Upper lobe of left lung (tissue), 6 donors: ENCODE measurements around the gene ZNF142. TPM values are rescaled to one million over a fixed set of nuclear protein-coding genes. Genes with fewer than 3 reads are reported as not detected.

ENCODE experiments used
- ATAC-seq, 2 donors: fragments of 200-7000 bp; cut with Tn5 transposase; one replicate each; pipeline ENCODE4 v1.9.1; 2022; ENCODE audit warnings: mild to moderate bottlenecking in 2 of 2, moderate library complexity in 2 of 2; ENCODE audit not compliant: low FRiP score in 2 of 2
- DNase-seq, 2 donors: peaks; one replicate each; pipeline ENCODE4 v3.0.0-alpha.2; 2019 to 2020
- H3K27ac ChIP-seq, 4 donors: fragments of 200-600 bp; sonication (generic); one replicate each; pipeline ENCODE4 v1.5.1; 2016 to 2019
- H3K27me3 ChIP-seq, 4 donors: fragments of 200-600 bp; sonication (generic); one replicate each; pipeline ENCODE4 v1.5.1; 2017 to 2019
- H3K36me3 ChIP-seq, 4 donors: fragments of 200-600 bp; sonication (generic); one replicate each; pipeline ENCODE4 v1.5.1; 2016 to 2019
- H3K4me1 ChIP-seq, 4 donors: fragments of 200-600 bp; sonication (generic); one replicate each; pipeline ENCODE4 v1.5.1; 2018 to 2019
- H3K4me3 ChIP-seq, 4 donors: fragments of 200-600 bp; sonication (generic); one replicate each; pipeline ENCODE4 v1.5.1; 2017 to 2019; ENCODE audit warnings: mild to moderate bottlenecking in 2 of 4, moderate library complexity in 1 of 4
- H3K9me3 ChIP-seq, 4 donors: fragments of 200-600 bp; sonication (generic); one replicate each; pipeline ENCODE4 v1.5.1; 2018 to 2019
- EP300 ChIP-seq, 4 donors: sonication (generic); formaldehyde crosslinking; IDR thresholded peaks; one replicate each; pipeline ENCODE4 v1.5.1; 2017; ENCODE audit warnings: antibody characterized with exemption in 4 of 4, control low read depth in 2 of 4
- POLR2A ChIP-seq, 4 donors: fragments of 450-650 bp; IDR thresholded peaks; one replicate each; pipeline ENCODE4 v1.5.1; 2016 to 2017; ENCODE audit warnings: antibody characterized with exemption in 4 of 4, mild to moderate bottlenecking in 2 of 4
- POLR2AphosphoS5 ChIP-seq, 2 donors: sonication (generic); formaldehyde crosslinking; IDR thresholded peaks; one replicate each; pipeline ENCODE4 v1.5.1; 2017; ENCODE audit warnings: antibody characterized with exemption in 2 of 2
- WGBS, 2 donors: methylation state at CpG; one replicate each; pipeline ENCODE4 v1.1.5; 2017 to 2018; 5-methylcytosine and 5-hydroxymethylcytosine counted together
- total RNA-seq, 6 donors: library from RNA; depleted of rRNA in 4 of 6; stranded (reverse); fragments of >200 nt in 4 of 6; gene quantifications; one replicate each; pipeline versions ENCODE4 v1.1.0 to v1.2.1, GENCODE V29; 2016 to 2021
- TF ChIP-seq, protein P1 (sequence below), 6 experiments: fragments of 450-650 bp in 4 of 6; fragments of 200-600 bp in 2 of 6; sonication (generic) in 2 of 6; IDR thresholded peaks; one replicate each; pipeline ENCODE4 v1.5.1; 2016 to 2019; ENCODE audit warnings: antibody characterized with exemption in 6 of 6
- donor health status: DM: no; HTN: no; CAD: no; lungs with moderate emphysema.
- donor health status: DM: no; HTN: yes; CAD: no; lungs with severe emphysema.

Gene ZNF142
- total RNA-seq, 6 donors from 2014 or later, result 17.1 to 58.7 (median 24.6) TPM

DNA sequence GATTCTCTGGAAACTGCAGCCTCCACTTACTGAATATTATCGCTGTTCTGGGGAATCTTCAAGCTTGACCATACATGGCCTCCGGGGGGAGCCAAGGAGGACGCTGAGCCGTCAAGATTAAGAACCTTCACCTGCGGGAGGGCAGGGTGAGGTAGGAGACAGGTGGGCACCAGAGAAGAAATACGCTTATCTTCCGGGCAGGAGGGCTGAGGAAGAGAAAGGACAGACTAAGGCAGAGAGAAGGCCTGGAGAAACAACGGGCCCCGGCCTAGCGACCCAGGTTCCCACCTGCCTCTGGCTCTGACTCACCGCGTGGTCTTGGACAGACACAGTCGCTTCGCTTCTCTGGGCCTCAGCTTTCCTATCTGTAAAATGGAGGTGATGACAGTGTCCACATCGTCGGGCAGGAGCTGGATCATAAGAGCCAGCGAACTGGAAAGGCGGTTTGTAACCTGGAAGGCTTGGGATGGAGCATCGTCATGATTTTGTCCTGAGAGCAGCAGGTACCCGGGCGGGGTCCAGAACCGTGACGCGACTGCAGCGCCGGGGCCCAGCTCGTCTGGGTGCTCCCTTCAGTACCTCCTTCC, 659 bp downstream of the ZNF142 start:
- Histone ChIP-seq H3K36me3 (peaks cover 17 to 57% (median 40%) of the 10 kb centered on the region in 4 donors), H3K9me3 (no peaks in the 10 kb centered on the region), H3K27ac (peak overlapping the region; percentile 58 to 81 (median 76)), H3K4me3 (peak overlapping the region; percentile 62 to 86 (median 78)), H3K27me3 (no peaks in the 10 kb centered on the region), H3K4me1 (peaks cover 12 to 22% (median 18%) of the 10 kb centered on the region in 4 donors)
- 3 to 4% methylated on average over 24 to 25 of the region's 27 CpGs for WGBS, 2 donors
- DNase-seq, result peak in 1 of 2 donors; percentile 53
- peak; percentile 31 to 69 for ATAC-seq
- TF ChIP-seq, protein P1, sequence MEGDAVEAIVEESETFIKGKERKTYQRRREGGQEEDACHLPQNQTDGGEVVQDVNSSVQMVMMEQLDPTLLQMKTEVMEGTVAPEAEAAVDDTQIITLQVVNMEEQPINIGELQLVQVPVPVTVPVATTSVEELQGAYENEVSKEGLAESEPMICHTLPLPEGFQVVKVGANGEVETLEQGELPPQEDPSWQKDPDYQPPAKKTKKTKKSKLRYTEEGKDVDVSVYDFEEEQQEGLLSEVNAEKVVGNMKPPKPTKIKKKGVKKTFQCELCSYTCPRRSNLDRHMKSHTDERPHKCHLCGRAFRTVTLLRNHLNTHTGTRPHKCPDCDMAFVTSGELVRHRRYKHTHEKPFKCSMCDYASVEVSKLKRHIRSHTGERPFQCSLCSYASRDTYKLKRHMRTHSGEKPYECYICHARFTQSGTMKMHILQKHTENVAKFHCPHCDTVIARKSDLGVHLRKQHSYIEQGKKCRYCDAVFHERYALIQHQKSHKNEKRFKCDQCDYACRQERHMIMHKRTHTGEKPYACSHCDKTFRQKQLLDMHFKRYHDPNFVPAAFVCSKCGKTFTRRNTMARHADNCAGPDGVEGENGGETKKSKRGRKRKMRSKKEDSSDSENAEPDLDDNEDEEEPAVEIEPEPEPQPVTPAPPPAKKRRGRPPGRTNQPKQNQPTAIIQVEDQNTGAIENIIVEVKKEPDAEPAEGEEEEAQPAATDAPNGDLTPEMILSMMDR (IDR thresholded peaks at IDR 0.05), result peak in 3 of 6 experiments; percentile 27 to 32 (median 31)
- TF ChIP-seq POLR2A (IDR thresholded peaks at IDR 0.05), result no peak

DNA sequence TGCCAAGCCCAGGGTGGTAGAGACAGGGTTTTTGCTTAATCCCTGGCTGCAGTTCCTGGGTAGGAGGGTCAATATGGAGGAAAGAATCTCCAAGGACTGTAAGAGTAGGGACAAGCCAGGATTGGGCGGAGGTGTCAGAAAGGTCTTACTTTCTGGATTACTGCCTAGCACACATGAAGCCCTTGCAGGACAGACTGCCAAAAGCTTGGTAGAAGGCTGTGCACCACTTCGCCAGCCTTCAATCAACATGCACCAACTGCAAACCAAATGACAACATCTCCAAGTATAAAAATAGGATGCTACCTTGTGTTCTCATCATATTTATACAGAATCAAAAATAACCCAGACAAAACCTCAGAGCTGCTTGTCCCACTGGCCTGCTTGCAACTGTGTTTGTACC, 3.7 kb downstream of the ZNF142 start:
- no peak for ATAC-seq
- DNase-seq, result no peak
- Histone ChIP-seq H3K4me1 (peaks cover 12 to 22% (median 18%) of the 10 kb centered on the region in 4 donors), H3K4me3 (no peak overlapping the region), H3K27me3 (no peaks in the 10 kb centered on the region), H3K9me3 (no peaks in the 10 kb centered on the region), H3K27ac (no peak overlapping the region), H3K36me3 (peaks cover 18 to 63% (median 37%) of the 10 kb centered on the region in 4 donors)
- 83 to 95% methylated on average over 2 of the region's 2 CpGs for WGBS, 2 donors
- TF ChIP-seq POLR2A (IDR thresholded peaks at IDR 0.05), result no peak
- no peak for TF ChIP-seq POLR2AphosphoS5 (IDR thresholded peaks at IDR 0.05)
- TF ChIP-seq EP300 (IDR thresholded peaks at IDR 0.05), result no peak
- TF ChIP-seq, protein P1 (IDR thresholded peaks at IDR 0.05), result no peak

- Histone ChIP-seq H3K36me3 (peaks cover 37 to 99% (median 74%) of the 10 kb centered on the region in 4 donors), H3K4me3 (no peak overlapping the region), H3K4me1 (no peaks in the 10 kb centered on the region), H3K27ac (no peak overlapping the region), H3K27me3 (no peaks in the 10 kb centered on the region), H3K9me3 (no peaks in the 10 kb centered on the region)
- TF ChIP-seq, protein P1 (IDR thresholded peaks at IDR 0.05), result peak in 1 of 6 experiments; percentile 8
- no peak for TF ChIP-seq EP300 (IDR thresholded peaks at IDR 0.05)
- TF ChIP-seq POLR2A (IDR thresholded peaks at IDR 0.05), result no peak
- DNase-seq (peak in 1 of 2 donors; percentile 38), ATAC-seq (no peak)
- 92 to 94% methylated on average over 10 to 11 of the region's 11 CpGs for WGBS, 2 donors
These were observed 10.7 kb downstream of the ZNF142 start for GRCh38 chr2:218648787-218649100.

GRCh38 chr2:218648088-218648786, 11.2 kb downstream of the ZNF142 start:
- Histone ChIP-seq H3K27ac (no peak overlapping the region), H3K36me3 (peaks cover 42 to 99% (median 77%) of the 10 kb centered on the region in 4 donors), H3K4me3 (no peak overlapping the region), H3K9me3 (no peaks in the 10 kb centered on the region), H3K4me1 (no peaks in the 10 kb centered on the region), H3K27me3 (no peaks in the 10 kb centered on the region)
- ATAC-seq (peak; percentile 72 to 79), DNase-seq (peak in 1 of 2 donors; percentile 30)
- TF ChIP-seq, protein P1 (IDR thresholded peaks at IDR 0.05), result peak; percentile 63 to 78 (median 70)
- TF ChIP-seq POLR2AphosphoS5 (IDR thresholded peaks at IDR 0.05), result no peak
- WGBS, 2 donors, result 71 to 77% methylated on average over 9 of the region's 9 CpGs
